Activated CD8-positive, alpha-beta memory T cell treated with anti-CD3 and anti-CD28 coated beads, Interleukin-2, amount 50 U/mL, for 24 hours (primary cell): Measurements from ENCODE around the gene ARSB.
"Not testable (repeated sequence)": the region's sequence is repeated elsewhere in the genome, so short reads cannot be mapped to it uniquely, and the experiment has no call there.

Experiments used
- DNase-seq: peaks from one replicate; pipeline ENCODE4 v3.0.0-alpha.2; 2020; ENCODE audit errors: extremely low read depth

ARSB gene

GRCh38 chr5:78953092-78953800 lies 31.9 kb downstream of the ARSB start:
- no peak for DNase-seq

- DNase-seq: no peak
Observed at GRCh38 chr5:78930721-78931120, 54.4 kb downstream of the ARSB start.

- DNase-seq: no peak
Observed at GRCh38 chr5:78929833-78930232, 55.3 kb downstream of the ARSB start.

GRCh38 chr5:78927657-78928282 lies 57.3 kb downstream of the ARSB start:
- no peak for DNase-seq

GRCh38 chr5:78926252-78926651 lies 58.9 kb downstream of the ARSB start:
- no peak for DNase-seq

- DNase-seq: no peak
Observed at GRCh38 chr5:78925129-78925876, 59.8 kb downstream of the ARSB start.

GRCh38 chr5:78923622-78923970 lies 61.5 kb downstream of the ARSB start:
- DNase-seq: no peak

GRCh38 chr5:78922879-78923621 lies 62.1 kb downstream of the ARSB start:
- no peak for DNase-seq

GRCh38 chr5:78920604-78921003 lies 64.5 kb downstream of the ARSB start:
- no peak for DNase-seq

GRCh38 chr5:78919796-78920195 lies 65.3 kb downstream of the ARSB start:
- no peak for DNase-seq

- DNase-seq: no peak
Observed at GRCh38 chr5:78916044-78916443, 69.1 kb downstream of the ARSB start.

GRCh38 chr5:78915170-78915569 lies 69.9 kb downstream of the ARSB start:
- DNase-seq: no peak

- DNase-seq: no peak
Observed at GRCh38 chr5:78912811-78913210, 72.3 kb downstream of the ARSB start.

- DNase-seq: no peak
Observed at GRCh38 chr5:78912085-78912771, 72.9 kb downstream of the ARSB start.

GRCh38 chr5:78909224-78909983 lies 75.7 kb downstream of the ARSB start:
- DNase-seq: not testable (repeated sequence)

- no peak for DNase-seq
Observed at GRCh38 chr5:78908173-78909061, 76.7 kb downstream of the ARSB start.

GRCh38 chr5:78907255-78907891 lies 77.7 kb downstream of the ARSB start:
- no peak for DNase-seq

- DNase-seq: no peak
Observed at GRCh38 chr5:78905084-78905938, 79.8 kb downstream of the ARSB start.
